Neural progenitor cell (in vitro differentiated cells): ENCODE data around the gene BTG4. TPM values are rescaled to one million over a fixed set of nuclear protein-coding genes. Genes with fewer than 3 reads are reported as not detected.

Source experiments
- DNase-seq: peaks from one replicate; pipeline ENCODE4 v3.0.0-alpha.2; 2016; ENCODE audit warnings: low spot score
- H2AFZ ChIP-seq: fragments of 200-600 bp; sonication (generic); replicated peaks from 2 replicates; pipeline ENCODE4 v1.6.1; 2016; ENCODE audit warnings: antibody characterized with exemption
- H3F3A ChIP-seq: fragments of 200-600 bp; sonication (generic); 2 replicates; pipeline ENCODE4 v1.6.1; 2016; ENCODE audit warnings: antibody characterized with exemption, low read depth
- H3K27ac ChIP-seq: fragments of 200-600 bp; sonication (generic); 2 replicates; pipeline ENCODE4 v1.5.1; 2016; ENCODE audit warnings: mild to moderate bottlenecking
- H3K27me3 ChIP-seq: fragments of 200-600 bp; sonication (generic); 2 replicates; pipeline ENCODE4 v1.6.1; 2016; ENCODE audit warnings: mild to moderate bottlenecking, moderate library complexity
- H3K36me3 ChIP-seq: fragments of 200-600 bp; sonication (generic); 2 replicates; pipeline ENCODE4 v1.5.1; 2016
- H3K4me1 ChIP-seq: fragments of 200-600 bp; sonication (generic); 2 replicates; pipeline ENCODE4 v1.6.1; 2016; ENCODE audit warnings: mixed run types
- H3K4me2 ChIP-seq: fragments of 200-600 bp; sonication (generic); 2 replicates; pipeline ENCODE4 v1.6.1; 2016
- H3K4me3 ChIP-seq: fragments of 200-600 bp; sonication (generic); 2 replicates; pipeline ENCODE4 v1.5.1; 2016
- H3K79me2 ChIP-seq: fragments of 200-600 bp; sonication (generic); 2 replicates; pipeline ENCODE4 v1.6.1; 2016; ENCODE audit warnings: low read depth
- H3K9ac ChIP-seq: fragments of 200-600 bp; sonication (generic); 2 replicates; pipeline ENCODE4 v1.6.1; 2016
- H3K9me3 ChIP-seq: fragments of 200-600 bp; sonication (generic); 2 replicates; pipeline ENCODE4 v1.5.1; 2016; ENCODE audit warnings: low read depth
- H4K20me1 ChIP-seq: fragments of 200-600 bp; sonication (generic); 2 replicates; pipeline ENCODE4 v1.6.1; 2016; ENCODE audit warnings: low read depth
- H3K27ac Mint-ChIP-seq: 3 replicates; pipeline ENCODE4 v1.8.0; 2021; ENCODE audit warnings: mixed read lengths
- H3K27me3 Mint-ChIP-seq: 2 replicates; pipeline ENCODE4 v1.8.0; 2022; ENCODE audit warnings: low read depth, mild to moderate bottlenecking, inconsistent platforms, moderate library complexity, mixed read lengths; ENCODE audit not compliant: insufficient read depth
- H3K36me3 Mint-ChIP-seq: 3 replicates; pipeline ENCODE4 v1.8.0; 2021; ENCODE audit warnings: mixed read lengths
- H3K4me1 Mint-ChIP-seq: 3 replicates; pipeline ENCODE4 v1.8.0; 2021; ENCODE audit warnings: mixed read lengths
- H3K4me3 Mint-ChIP-seq: 3 replicates; pipeline ENCODE4 v1.8.0; 2021; ENCODE audit warnings: mild to moderate bottlenecking, moderate library complexity, mixed read lengths
- H3K9me3 Mint-ChIP-seq: 3 replicates; pipeline ENCODE4 v1.8.0; 2020; ENCODE audit warnings: mixed read lengths
- CTCF ChIP-seq: fragments of 200-600 bp; sonication (generic); IDR thresholded peaks from 2 replicates; pipeline ENCODE4 v1.5.1; 2017; ENCODE audit warnings: antibody characterized with exemption, mild to moderate bottlenecking
- EZH2 ChIP-seq: fragments of 200-600 bp; sonication (generic); IDR thresholded peaks from 2 replicates; pipeline ENCODE4 v1.6.1; 2017; ENCODE audit warnings: antibody characterized with exemption, mild to moderate bottlenecking, moderate library complexity
- EZH2phosphoT487 ChIP-seq: fragments of 200-600 bp; sonication (generic); IDR thresholded peaks from 2 replicates; pipeline ENCODE4 v1.6.1; 2017; ENCODE audit warnings: antibody characterized with exemption
- total RNA-seq: library from RNA; depleted of rRNA; stranded (reverse); fragments of >200 nt; gene quantifications from 2 replicates; pipeline ENCODE4 v1.2.3, GENCODE V29; 2015; ENCODE audit warnings: low replicate concordance

The BTG4 gene
- total RNA-seq, 1 donor from 2014 or later = not detected

DNA sequence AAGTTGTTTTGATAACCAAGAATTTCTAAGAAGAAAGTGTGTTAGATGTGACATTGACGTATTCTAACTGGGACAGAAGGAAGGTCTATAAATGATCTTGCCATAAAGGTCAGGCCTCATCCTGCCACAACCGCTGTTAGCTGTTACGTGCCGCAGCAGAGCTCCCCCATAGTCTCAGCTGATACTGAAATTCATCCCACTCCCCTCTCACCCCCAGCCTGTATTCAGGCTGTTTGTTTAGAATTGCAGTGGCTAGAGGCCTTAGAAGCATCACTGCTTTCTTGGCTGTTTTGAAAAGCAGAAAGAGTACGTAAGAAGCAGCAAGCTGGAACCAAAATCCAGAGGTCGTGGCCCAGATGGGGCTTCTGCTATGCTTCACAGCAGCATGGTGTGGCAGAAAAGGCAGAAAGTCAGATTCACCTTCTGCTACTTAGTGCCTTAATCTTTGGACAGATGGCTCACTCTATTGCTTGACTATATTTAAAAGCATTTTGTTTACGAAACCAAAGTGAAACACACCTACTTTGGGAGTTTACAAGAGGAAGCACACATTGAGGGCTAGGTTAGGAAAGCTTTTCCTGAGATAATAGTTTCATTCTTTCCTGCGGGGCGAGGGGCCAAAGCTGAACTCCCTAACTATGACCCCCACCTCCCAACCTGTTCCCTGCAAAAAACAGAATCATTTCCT lies 27.4 kb upstream of the BTG4 start:
- TF ChIP-seq CTCF (no peak), EZH2phosphoT487 (no peak), EZH2 (no peak)
- peaks cover 5% of the 10 kb centered on the region for H3K4me1 ChIP-seq
- H3K27me3 ChIP-seq = peaks cover 94% of the 10 kb centered on the region
- Mint-ChIP-seq H3K9me3 (peaks cover 12% of the 10 kb centered on the region), H3K4me1 (peaks cover 13% of the 10 kb centered on the region), H3K4me3 (peak overlapping the region; percentile 77), H3K27me3 (peaks cover 36% of the 10 kb centered on the region), H3K36me3 (no peaks in the 10 kb centered on the region), H3K27ac (no peak overlapping the region)
- no peaks in the 10 kb centered on the region for H3K36me3 ChIP-seq
- H2AFZ ChIP-seq = no peak overlapping the region
- peak overlapping the region; percentile 47 for H3K4me3 ChIP-seq
- H3K9ac ChIP-seq = no peak overlapping the region
- no peak overlapping the region for H3K27ac ChIP-seq
- no peaks in the 10 kb centered on the region for H3K9me3 ChIP-seq
- DNase-seq = no peak
- peaks cover 6% of the 10 kb centered on the region for H3F3A ChIP-seq
- peak overlapping the region; percentile 84 for H3K4me2 ChIP-seq
- no peaks in the 10 kb centered on the region for H3K79me2 ChIP-seq
- no peaks in the 10 kb centered on the region for H4K20me1 ChIP-seq

DNA sequence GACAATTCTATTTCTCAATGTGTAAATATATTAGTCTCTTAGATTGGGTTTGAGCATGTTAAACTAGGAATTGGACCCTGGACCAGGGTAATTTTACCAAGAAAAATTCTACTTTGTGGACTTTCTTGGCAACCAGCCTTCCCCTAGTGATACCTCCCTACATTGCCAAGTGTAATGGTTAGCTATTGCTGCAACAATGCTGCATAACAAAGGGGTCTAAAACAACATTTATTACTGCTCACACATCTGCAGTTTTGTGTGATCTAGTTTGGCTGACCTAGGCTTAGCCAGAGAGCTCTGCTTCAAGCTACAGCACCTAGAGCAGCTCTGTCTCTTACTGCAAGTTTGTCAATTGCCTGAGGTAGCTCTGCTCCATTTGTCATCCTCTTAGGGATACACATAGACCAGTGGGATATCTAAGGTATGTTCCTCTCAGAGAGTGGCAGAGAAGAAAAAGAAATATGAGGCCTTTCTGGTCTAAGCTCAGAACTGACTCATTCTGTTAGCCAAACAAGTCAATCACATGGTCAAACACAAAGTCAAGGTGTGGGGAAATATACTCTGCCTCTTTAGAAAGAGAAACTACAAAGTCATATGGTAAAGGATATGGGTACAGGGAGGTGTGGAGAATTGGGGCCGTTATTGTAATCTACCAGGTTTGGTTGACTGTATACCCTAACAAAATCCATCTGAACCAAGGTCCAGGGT lies 26.4 kb upstream of the BTG4 start:
- Histone ChIP-seq H3K9me3 (no peaks in the 10 kb centered on the region), H3F3A (peaks cover 6% of the 10 kb centered on the region), H3K4me1 (peaks cover 5% of the 10 kb centered on the region), H3K4me3 (no peak overlapping the region), H3K4me2 (no peak overlapping the region), H3K36me3 (no peaks in the 10 kb centered on the region), H3K27me3 (peaks cover 91% of the 10 kb centered on the region), H3K79me2 (no peaks in the 10 kb centered on the region), H2AFZ (no peak overlapping the region), H4K20me1 (no peaks in the 10 kb centered on the region), H3K9ac (no peak overlapping the region), H3K27ac (no peak overlapping the region)
- Mint-ChIP-seq H3K36me3 (no peaks in the 10 kb centered on the region), H3K4me1 (peaks cover 13% of the 10 kb centered on the region), H3K9me3 (peaks cover 12% of the 10 kb centered on the region), H3K27me3 (peaks cover 33% of the 10 kb centered on the region), H3K27ac (no peak overlapping the region), H3K4me3 (no peak overlapping the region)
- DNase-seq = no peak
- TF ChIP-seq EZH2phosphoT487 (no peak), CTCF (no peak), EZH2 (no peak)

GRCh38 chr11:111537336-111537860 lies 25.2 kb upstream of the BTG4 start:
- peaks cover 9% of the 10 kb centered on the region for H3K4me1 ChIP-seq
- Mint-ChIP-seq H3K4me1 (peaks cover 13% of the 10 kb centered on the region), H3K4me3 (no peak overlapping the region), H3K36me3 (no peaks in the 10 kb centered on the region), H3K27ac (no peak overlapping the region), H3K9me3 (peaks cover 12% of the 10 kb centered on the region), H3K27me3 (peaks cover 30% of the 10 kb centered on the region)
- no peak overlapping the region for H3K4me3 ChIP-seq
- no peak for DNase-seq
- H3K79me2 ChIP-seq = no peaks in the 10 kb centered on the region
- H3F3A ChIP-seq = peaks cover 6% of the 10 kb centered on the region
- no peak overlapping the region for H3K9ac ChIP-seq
- no peak overlapping the region for H3K27ac ChIP-seq
- H3K4me2 ChIP-seq = no peak overlapping the region
- TF ChIP-seq CTCF = no peak
- TF ChIP-seq EZH2phosphoT487 = no peak
- TF ChIP-seq EZH2 = no peak
- no peaks in the 10 kb centered on the region for H3K36me3 ChIP-seq
- no peak overlapping the region for H2AFZ ChIP-seq
- H3K27me3 ChIP-seq = peaks cover 79% of the 10 kb centered on the region
- no peaks in the 10 kb centered on the region for H4K20me1 ChIP-seq
- H3K9me3 ChIP-seq = no peaks in the 10 kb centered on the region
